RKO (cell line): ENCODE measurements around the gene ARRDC3.

ENCODE experiments used
- DNase-seq: peaks from one replicate; pipeline ENCODE4 v3.0.0-alpha.2; 2016; ENCODE audit warnings: low spot score

Gene ARRDC3

DNA sequence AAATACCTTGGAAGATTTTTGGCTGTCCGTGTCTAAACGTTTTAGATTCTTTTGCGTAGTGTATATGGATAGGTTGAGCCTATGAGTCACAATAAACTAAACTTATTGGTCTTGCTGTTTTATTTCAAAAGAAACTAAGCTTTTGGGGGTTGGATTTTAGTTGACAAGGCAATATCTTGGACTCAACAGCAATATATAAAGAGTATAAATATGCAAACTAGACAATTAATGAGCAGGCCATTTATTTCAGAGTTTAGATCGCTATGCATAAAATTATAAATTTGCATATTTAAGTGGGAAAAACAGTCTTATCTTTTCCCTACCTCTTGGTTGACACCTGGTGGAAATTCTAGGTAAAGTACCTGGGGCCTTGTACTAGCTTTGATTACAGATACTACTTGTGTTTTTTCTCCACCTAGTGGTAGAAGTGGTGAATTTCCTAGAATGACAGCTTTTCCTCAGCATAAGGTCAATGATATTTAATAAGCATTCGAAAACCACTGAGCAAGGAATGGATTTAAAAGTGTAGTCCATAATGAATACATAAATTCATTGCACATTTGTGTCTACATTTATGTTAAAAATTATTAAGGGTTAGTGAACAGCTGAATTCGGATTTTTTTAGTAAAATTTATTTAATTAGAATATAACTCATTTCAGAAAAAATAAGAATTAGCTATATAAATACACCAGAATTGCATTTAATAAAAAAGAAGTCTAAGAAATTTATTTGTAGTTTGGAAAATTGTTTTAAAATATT is 1.7 kb upstream of the ARRDC3 start:
- DNase-seq, result peak; percentile 97

DNA sequence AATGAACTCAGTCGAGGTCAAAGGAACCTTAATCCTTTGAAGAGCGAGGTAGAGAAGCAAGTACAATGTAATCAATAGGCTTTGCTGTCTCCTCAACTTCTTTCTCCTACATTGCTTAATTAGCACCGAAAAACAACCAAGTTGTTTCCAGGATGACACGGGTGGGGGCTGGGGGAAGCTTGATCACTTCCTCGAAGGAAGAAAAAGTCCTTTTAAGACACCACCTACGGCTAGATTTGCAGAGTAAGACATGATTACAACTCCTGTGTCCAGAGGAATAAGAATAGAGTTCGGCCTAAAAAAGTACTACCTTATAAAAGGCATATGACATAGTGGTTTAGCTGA is 811 bp upstream of the ARRDC3 start:
- peak; percentile 71 for DNase-seq

- DNase-seq, result peak; percentile 77
These were observed 539 bp downstream of the ARRDC3 start for GRCh38 chr5:91382530-91383026.

GRCh38 chr5:91381774-91382359 is 1.2 kb downstream of the ARRDC3 start:
- peak; percentile 95 for DNase-seq

DNA sequence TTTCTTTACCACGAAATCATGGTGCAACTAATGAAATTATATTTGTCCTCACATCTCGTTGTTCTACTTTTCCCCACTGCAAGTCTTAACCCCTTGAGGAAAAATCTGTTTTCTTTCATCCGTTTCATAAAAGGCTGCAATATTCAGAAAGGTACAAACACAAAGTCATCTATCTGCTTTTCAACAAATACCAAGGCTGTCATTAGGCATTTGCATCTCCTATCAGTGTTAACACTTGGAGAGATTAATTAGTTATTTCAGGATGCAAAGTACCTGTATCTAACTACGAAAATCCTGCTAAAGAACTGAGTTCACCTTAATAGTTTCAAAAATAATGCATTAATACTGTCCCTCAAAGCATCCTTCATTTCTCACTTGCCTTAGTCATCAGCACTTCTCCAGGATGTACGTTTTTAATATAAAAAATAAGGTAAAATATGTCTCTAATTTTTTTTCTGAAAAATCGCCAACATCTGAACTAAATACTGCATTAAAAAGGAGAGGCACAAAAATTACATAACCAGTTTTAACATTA is 1.8 kb downstream of the ARRDC3 start:
- no peak for DNase-seq

DNA sequence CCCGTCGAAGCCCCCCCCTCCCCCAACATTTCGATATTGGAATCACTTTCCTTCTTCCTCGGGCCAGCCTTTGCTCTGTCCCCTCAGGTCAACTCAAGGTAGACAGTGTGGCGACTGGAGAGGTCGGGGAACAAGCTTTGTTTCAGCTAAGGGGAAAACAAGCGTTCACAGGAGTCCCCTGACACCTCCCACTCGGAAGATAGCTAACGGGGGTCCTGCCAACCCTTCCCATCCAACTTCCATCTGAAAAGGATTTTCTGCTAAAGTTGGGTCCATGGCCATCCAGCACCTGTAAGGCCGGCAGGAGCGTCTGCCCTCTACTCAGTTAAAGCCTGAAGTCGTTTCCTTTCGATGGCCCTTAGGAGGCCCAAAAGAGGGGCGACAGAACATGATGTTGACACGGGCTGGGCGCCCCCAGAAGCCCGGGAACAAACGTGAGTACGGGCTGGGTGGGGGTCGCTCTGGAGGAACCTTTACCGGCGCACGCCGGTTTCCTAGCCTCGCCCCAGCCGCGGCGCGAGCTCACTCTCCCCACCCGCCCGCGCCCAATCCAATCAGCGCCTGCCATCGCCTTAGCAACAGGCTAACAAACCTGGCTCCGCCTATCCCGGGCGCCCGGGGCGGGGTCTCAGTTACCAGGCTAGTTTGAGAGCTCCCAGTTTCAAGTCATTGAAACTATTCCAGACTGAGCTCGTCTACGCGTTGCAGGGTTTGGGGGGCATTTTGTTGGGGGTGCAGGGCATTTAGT is 2.5 kb downstream of the ARRDC3 start:
- DNase-seq, result peak; percentile 96

DNA sequence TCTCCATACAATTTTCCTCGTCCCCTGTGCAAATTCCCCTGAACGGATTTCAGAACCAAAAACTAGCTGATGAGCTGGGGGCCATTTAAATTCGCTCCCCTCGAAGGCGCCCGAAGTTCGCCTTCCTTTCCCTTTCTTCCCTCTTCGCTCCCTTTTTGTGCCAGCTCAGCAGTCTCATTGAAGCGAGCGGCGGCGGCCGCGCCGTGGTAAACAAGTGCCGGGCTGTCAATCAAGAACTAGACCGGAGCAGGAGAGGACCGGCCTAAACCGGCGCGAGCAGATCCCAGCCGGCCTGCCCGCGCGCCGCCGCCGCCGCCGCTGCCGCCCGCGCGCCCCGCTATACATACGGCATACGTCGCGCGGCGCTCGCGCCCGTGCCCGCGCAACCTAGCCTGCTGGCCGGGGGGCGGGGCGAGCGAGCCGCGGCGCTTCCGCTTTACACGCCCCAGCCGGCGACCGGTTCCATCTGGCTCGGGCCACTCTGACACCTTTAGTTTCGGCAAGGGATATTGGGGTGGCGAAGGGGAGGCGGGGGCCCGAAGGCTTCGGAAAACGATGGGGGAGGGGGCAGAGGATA is 3.1 kb downstream of the ARRDC3 start:
- peak; percentile 96 for DNase-seq

DNA sequence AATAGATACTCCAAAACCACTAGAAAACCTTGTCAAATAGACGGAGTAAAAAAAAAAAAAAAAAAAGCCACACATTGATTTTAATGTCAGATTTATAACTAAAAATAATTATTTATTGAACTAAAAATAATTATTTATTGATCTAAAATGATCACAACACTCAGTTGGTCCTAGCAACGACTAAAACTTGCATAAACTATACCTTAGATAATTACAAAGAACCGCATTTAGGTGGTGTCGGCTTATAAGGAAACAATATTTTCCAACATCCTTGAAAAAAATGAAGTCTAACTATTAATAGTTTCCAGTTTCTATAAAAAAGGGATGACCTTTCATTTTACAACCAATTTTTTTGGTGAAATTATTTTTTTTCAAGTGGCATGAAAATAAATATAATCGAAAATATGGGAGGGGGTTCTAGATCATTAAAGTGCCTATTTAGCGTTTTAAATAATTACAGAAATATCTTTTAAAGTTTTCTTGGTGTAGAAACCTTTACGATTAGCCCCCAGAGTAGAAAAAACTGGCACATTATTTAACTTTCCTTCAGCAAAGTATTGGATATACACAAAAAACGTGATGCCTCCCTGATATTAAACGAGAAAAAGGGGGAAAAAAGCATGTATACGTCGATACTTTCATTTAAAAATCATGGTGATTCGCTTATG is 3.7 kb downstream of the ARRDC3 start:
- no peak for DNase-seq

DNA sequence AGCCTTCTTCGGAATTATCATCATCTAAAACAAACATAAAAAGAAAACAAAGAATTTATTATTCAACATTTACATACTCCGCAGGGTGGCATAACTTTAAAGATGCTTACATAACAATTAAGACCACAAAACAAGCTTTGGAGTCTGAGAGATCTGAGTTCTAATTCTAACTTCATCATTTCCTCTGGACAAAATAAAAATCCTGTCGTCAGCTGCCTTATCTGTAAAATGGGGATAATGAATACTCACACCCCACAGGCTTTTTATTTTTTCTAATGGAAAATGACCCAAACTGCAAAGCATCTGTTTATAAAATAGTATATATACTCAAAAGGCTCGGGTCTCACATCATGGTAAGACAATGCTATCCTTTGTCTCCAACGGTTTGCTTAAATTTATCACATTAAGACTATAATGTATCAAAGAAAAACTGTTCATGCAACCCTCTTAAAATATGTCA is 4.3 kb downstream of the ARRDC3 start:
- DNase-seq, result peak; percentile 58

GRCh38 chr5:91374893-91375520 is 8.1 kb downstream of the ARRDC3 start:
- DNase-seq, result no peak

- DNase-seq, result no peak
These were observed 9.5 kb downstream of the ARRDC3 start for GRCh38 chr5:91373600-91373999.

GRCh38 chr5:91373006-91373405 is 10.1 kb downstream of the ARRDC3 start:
- no peak for DNase-seq

DNA sequence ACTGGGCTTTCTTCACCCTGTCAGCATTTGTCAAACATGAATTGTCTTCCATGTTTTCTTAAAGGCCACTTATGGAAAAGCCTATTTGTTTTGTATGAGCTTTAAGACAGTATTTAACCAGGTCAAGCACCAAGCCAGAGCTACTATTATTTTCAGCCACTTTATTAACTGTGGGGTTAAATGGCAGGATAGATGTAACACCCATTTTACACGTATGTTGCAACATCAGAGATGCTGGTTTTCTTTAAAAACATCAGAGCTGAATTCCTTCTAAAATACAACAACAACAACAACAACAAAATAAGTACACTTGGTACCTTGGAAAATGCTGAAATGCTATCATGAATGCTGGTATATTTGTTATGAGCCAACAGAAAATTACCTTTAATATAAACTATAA is 13.6 kb downstream of the ARRDC3 start:
- DNase-seq, result no peak

DNA sequence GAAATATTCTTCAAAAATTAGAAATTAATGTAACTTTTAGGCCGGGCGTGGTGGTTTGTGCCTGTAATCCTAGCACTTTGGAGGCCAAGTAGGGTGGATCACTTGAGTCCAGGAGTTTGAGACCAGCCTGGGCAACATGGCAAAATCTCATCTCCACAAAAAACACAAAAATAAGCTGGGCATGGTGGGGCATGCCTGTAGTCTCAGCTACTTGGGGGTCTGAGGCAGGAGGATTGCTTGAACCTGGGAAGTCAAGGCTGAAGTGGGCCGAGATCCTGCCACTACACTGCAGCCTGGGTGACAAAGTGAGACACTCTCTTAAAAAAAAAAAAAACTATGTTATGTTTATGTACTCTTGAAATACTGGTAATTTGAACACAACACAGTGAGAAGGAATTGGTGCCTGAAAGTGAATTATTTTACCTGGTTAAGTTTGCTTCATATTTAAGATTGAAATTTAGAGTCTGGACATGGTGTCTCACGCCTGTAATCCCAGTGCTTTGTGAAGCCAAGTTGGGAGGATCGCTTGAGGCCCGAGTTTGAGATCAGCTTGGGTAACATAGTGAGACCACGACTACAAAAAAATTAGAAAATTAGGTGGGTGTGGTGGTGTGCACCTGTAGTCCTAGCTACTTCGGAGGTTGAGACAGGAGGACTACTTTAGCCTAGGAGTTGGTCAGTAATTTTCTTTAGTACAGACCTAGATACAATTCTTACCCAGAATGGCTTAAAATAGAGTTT is 15.0 kb downstream of the ARRDC3 start:
- no peak for DNase-seq

DNA sequence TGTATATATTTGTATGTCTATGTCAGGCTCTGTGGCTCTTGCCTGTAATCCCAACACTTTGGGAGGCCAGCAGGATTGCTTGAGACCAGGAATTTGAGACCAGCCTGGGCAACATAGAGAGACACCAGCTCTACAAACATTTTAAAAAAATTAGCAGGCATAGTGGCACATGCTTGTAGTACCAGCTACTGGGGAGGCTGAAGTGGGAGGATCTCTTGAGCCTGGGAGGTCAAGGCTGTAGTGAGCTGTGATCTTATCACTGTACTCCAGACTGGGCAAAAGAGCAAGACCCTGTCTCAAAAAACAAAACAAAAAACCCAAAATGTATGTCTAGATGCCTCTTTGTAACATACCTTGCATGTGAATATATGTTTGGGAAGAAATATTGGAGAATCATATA is 15.8 kb downstream of the ARRDC3 start:
- DNase-seq, result no peak

DNA sequence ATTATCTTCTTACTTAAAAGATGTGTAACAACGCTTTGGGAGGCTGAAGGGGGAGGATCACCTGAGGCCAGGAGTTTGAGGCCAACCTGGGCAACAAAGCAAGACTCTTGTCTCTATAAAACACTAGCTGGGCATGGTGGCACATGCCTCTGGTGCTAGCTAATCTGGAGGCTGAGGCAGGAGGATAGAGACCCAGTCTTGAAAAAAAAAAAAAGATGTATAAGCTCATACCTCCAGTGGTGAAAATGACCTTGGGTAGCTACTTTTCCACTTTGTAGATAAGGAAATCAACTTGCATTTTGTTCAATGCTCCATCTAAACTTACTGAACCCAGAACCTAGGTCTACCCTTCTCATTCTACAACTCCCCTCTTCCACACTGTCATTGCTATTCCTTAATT is 16.6 kb downstream of the ARRDC3 start:
- DNase-seq, result no peak

DNA sequence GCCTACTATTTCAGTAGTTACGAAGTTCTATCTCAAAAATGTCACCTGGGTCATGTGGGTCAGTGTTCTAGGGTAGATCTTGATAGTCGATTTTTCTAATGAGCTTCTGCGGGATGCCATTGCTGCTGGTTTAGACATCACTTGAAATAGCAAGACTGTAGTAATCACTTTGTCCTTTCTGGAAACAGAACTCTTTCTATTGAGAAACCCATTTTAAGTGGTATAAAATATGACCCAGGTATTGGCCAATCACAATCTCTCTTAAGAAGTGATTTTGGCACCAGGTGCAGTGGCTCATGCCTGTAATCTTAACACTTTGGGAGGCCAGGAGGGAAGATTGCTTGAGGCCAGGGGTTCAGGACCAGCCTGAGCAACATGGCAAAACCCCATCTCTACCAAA is 17.6 kb downstream of the ARRDC3 start:
- DNase-seq, result no peak

GRCh38 chr5:91362935-91363334 is 20.2 kb downstream of the ARRDC3 start:
- DNase-seq, result no peak

DNA sequence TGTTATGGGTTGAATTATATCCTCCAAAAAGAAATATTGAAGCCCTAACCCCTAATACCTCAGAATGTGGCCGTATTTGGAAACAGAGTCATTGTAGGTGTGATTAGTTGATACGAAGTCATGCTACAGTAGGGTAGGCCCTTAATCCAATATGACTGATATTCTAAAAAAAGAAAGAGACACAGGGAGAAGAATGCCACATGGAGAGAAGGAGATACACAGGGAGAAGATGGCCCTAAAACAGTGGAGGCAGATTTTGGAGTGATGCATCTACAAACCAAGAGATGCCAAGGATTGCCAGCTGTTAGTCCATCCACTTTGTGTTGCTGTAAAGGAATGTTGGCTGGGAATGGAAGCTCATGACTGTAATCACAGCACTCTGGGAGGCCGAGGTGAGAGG is 21.3 kb downstream of the ARRDC3 start:
- no peak for DNase-seq

DNA sequence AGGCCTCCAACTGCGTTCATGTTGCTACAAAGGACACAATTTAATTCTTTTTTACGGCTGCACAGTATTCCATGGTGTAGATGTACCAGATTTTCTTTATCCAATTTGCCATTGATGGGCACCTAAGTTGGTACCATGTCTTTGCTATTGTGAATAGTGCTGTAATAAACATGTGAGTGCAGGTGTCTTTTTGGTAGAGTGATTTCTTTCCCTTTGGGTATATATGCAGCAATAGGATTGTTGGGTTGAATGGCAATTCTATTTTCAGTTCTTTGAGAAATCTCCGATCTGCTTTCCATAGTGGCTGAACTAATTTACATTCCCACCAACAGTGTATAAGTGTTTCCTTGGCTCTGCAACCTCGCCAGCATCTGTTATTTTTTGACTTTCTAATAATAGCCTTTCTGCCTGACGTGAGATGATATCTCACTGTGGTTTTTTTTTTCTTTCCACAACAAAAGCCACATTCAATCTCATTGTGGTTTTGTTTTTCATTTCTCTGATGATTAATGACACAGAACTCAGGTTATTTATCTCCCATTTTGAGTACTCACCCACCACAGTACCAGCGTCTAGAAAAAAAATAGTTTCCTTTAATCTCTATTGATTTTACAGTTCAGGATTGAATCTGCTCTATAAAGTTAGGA is 21.9 kb downstream of the ARRDC3 start:
- DNase-seq, result no peak
